NB4 (cell line): Measurements from ENCODE around the gene PFN3.

ENCODE experiments used
- CTCF ChIP-seq: IDR thresholded peaks from one replicate; pipeline ENCODE4 v1.5.1; 2012; ENCODE audit warnings: low read depth, low read length
- MAX ChIP-seq: IDR thresholded peaks from 2 replicates; pipeline ENCODE4 v1.6.1; 2011; ENCODE audit warnings: low read depth, low read length
- POLR2A ChIP-seq: IDR thresholded peaks from 2 replicates; pipeline ENCODE4 v1.6.1; 2011; ENCODE audit warnings: mild to moderate bottlenecking; ENCODE audit not compliant: insufficient read length; ENCODE audit errors: extremely low read depth

- TF ChIP-seq CTCF (no peak), POLR2A (no peak), MAX (no peak)
These were observed 34.5 kb downstream of the PFN3 start for GRCh38 chr5:177365845-177366527.
